Mesenchymal stem cell (in vitro differentiated cells and primary cell): Measurements from ENCODE around the gene PALM.
A peak's percentile ranks its signal among the peaks of the same experiment; 100 is the strongest.

Source experiments
- DNase-seq: peaks from one replicate; pipeline ENCODE4 v3.0.0-alpha.2; 2013
- H2AFZ ChIP-seq: one replicate; pipeline ENCODE4 v1.6.1; 2013; ENCODE audit warnings: low read depth, mild to moderate bottlenecking, control low read depth, inconsistent platforms, low read length, moderate library complexity
- H2AK5ac ChIP-seq: 2 replicates; pipeline ENCODE4 v1.6.1; 2013; ENCODE audit warnings: low read length, moderate library complexity, mild to moderate bottlenecking, inconsistent platforms; ENCODE audit not compliant: severe bottlenecking
- H2BK120ac ChIP-seq: one replicate; pipeline ENCODE4 v1.6.1; 2013; ENCODE audit warnings: low read depth, mild to moderate bottlenecking, inconsistent platforms, low read length, moderate library complexity
- H2BK12ac ChIP-seq, 2 experiments: one replicate each; pipeline ENCODE4 v1.6.1; 2013; ENCODE audit warnings: inconsistent platforms in 2 of 2, low read length in 2 of 2, mild to moderate bottlenecking in 2 of 2, moderate library complexity in 2 of 2, control low read depth in 1 of 2
- H2BK15ac ChIP-seq: one replicate; pipeline ENCODE4 v1.6.1; 2013; ENCODE audit warnings: mild to moderate bottlenecking, low read depth, inconsistent platforms; ENCODE audit not compliant: poor library complexity, severe bottlenecking
- H2BK5ac ChIP-seq: 2 replicates; pipeline ENCODE4 v1.6.1; 2013; ENCODE audit warnings: low read depth, mild to moderate bottlenecking, low read length, control low read depth, inconsistent platforms; ENCODE audit not compliant: poor library complexity, severe bottlenecking
- H3K14ac ChIP-seq, 2 experiments: one replicate each; pipeline ENCODE4 v1.6.1; 2013; ENCODE audit warnings: inconsistent platforms in 2 of 2, low read length in 2 of 2, control low read depth in 1 of 2, mild to moderate bottlenecking in 1 of 2, moderate library complexity in 1 of 2
- H3K18ac ChIP-seq, 2 experiments: one replicate each; pipeline ENCODE4 v1.6.1; 2013; ENCODE audit warnings: inconsistent platforms in 2 of 2, low read length in 2 of 2, control low read depth in 1 of 2, low read depth in 1 of 2, mild to moderate bottlenecking in 1 of 2
- H3K23ac ChIP-seq, 2 experiments: one replicate each; pipeline ENCODE4 v1.6.1; 2013; ENCODE audit warnings: inconsistent platforms in 2 of 2, low read length in 2 of 2, mild to moderate bottlenecking in 2 of 2, moderate library complexity in 2 of 2, control low read depth in 1 of 2
- H3K27ac ChIP-seq: 2 replicates; pipeline ENCODE4 v1.5.1; 2013; ENCODE audit warnings: mild to moderate bottlenecking, moderate library complexity, low read length, control low read depth, inconsistent platforms; ENCODE audit not compliant: poor library complexity, severe bottlenecking
- H3K27me3 ChIP-seq, 2 experiments: 2 replicates each; pipeline versions ENCODE4 v1.6.1 to v1.7.0; 2013; ENCODE audit warnings: low read length in 2 of 2, mild to moderate bottlenecking in 2 of 2, moderate library complexity in 2 of 2, control low read depth in 1 of 2, inconsistent platforms in 1 of 2; ENCODE audit not compliant: control insufficient read depth in 1 of 2, insufficient read depth in 1 of 2
- H3K36me3 ChIP-seq, 2 experiments: 2 replicates each; pipeline versions ENCODE4 v1.6.1 to v1.7.0; 2013; ENCODE audit warnings: low read length in 2 of 2, control low read depth in 1 of 2, inconsistent platforms in 1 of 2, low read depth in 1 of 2, mild to moderate bottlenecking in 1 of 2; ENCODE audit not compliant: insufficient read depth in 2 of 2, control insufficient read depth in 1 of 2
- H3K4ac ChIP-seq, 2 experiments: one replicate each; pipeline ENCODE4 v1.6.1; 2013; ENCODE audit warnings: inconsistent platforms in 2 of 2, low read length in 2 of 2, mild to moderate bottlenecking in 2 of 2, moderate library complexity in 2 of 2, control low read depth in 1 of 2, low read depth in 1 of 2
- H3K4me1 ChIP-seq: 2 replicates; pipeline ENCODE4 v1.6.1; 2013; ENCODE audit warnings: low read depth, low read length, control low read depth; ENCODE audit not compliant: control insufficient read depth, insufficient read depth
- H3K4me2 ChIP-seq: 2 replicates; pipeline ENCODE4 v1.6.1; 2013; ENCODE audit warnings: low read length, mild to moderate bottlenecking, inconsistent platforms; ENCODE audit not compliant: poor library complexity, severe bottlenecking
- H3K4me3 ChIP-seq, 2 experiments: 2 replicates each; pipeline versions ENCODE4 v1.5.1 to v1.7.0; 2013; ENCODE audit warnings: low read length in 2 of 2, mild to moderate bottlenecking in 2 of 2, control low read depth in 1 of 2, low read depth in 1 of 2; ENCODE audit not compliant: insufficient read depth in 1 of 2
- H3K79me1 ChIP-seq: replicated peaks from 2 replicates; pipeline ENCODE4 v1.6.1; 2013; ENCODE audit warnings: mild to moderate bottlenecking, control low read depth, low read length, inconsistent platforms; ENCODE audit not compliant: poor library complexity, severe bottlenecking
- H3K9ac ChIP-seq: 2 replicates; pipeline ENCODE4 v1.7.0; 2013; ENCODE audit warnings: mild to moderate bottlenecking, low read length, moderate library complexity
- H3K9me3 ChIP-seq: 2 replicates; pipeline ENCODE4 v1.7.0; 2013; ENCODE audit warnings: mild to moderate bottlenecking, low read length; ENCODE audit not compliant: control insufficient read depth
- H4K8ac ChIP-seq: one replicate; pipeline ENCODE4 v1.6.1; 2013; ENCODE audit warnings: inconsistent platforms, mild to moderate bottlenecking, low read length, moderate library complexity
- H4K91ac ChIP-seq: one replicate; pipeline ENCODE4 v1.6.1; 2013; ENCODE audit warnings: mild to moderate bottlenecking, low read length, inconsistent platforms
- WGBS: methylation state at CpG from one replicate; pipeline ENCODE4 v1.1.7; 2013; ENCODE audit warnings: mixed read lengths; 5-methylcytosine and 5-hydroxymethylcytosine counted together

The PALM gene

DNA sequence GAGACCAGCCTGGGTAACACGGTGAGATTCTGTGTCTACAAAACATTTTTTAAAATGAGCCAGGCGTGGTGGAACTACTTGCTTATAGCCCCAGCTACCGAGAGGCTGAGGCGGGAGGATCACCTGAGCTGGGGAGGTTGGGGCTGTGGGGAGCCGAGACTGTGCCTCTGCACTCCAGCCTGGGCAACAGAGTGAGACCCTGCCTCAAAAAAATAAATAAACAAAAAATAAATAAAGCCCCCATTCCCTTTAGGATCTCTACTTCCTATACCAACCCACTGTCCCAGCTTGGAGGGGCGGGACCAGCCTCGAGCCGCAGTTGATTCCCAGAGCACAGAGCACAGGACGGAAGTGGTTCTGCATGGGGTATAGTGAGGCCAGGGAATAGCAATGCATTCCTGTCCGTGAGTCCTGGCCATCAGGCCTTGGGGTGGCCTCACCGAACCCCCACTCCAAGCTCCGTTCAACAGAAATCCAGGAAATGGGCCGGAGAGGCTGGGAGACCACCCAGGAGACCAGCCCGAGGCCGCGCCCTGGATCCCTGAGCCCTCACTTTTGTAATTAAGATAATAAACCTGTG, 83.7 kb downstream of the PALM start:
- Histone ChIP-seq H4K91ac (no peak overlapping the region), H2BK120ac (peak overlapping the region; percentile 56), H3K4ac (peak overlapping the region in 1 of 2 experiments; percentile 26), H3K9ac (no peak overlapping the region), H3K36me3 (no peaks in the 10 kb centered on the region), H3K9me3 (no peaks in the 10 kb centered on the region), H2AFZ (no peak overlapping the region), H3K18ac (peak overlapping the region in 1 of 2 experiments; percentile 16), H3K14ac (no peak overlapping the region), H3K4me1 (peaks cover 29% of the 10 kb centered on the region), H3K27ac (no peak overlapping the region), H3K4me3 (no peak overlapping the region), H2BK15ac (no peak overlapping the region), H3K79me1 (peaks cover 2% of the 10 kb centered on the region), H2BK12ac (peak overlapping the region; percentile 10 to 40), H4K8ac (no peak overlapping the region), H3K27me3 (no peaks in the 10 kb centered on the region), H3K23ac (no peak overlapping the region), H2AK5ac (no peak overlapping the region), H3K4me2 (no peak overlapping the region), H2BK5ac (no peak overlapping the region)
- no peak for DNase-seq
- WGBS, result 78% methylated on average over 16 of the region's 16 CpGs

GRCh38 chr19:793806-794205, 85.1 kb downstream of the PALM start:
- peaks cover 22% of the 10 kb centered on the region for H3K4me1 ChIP-seq
- H3K4ac ChIP-seq, result no peak overlapping the region
- no peak overlapping the region for H4K8ac ChIP-seq
- H3K36me3 ChIP-seq, result peaks cover 0 to 3% of the 10 kb centered on the region in 2 experiments
- H2AK5ac ChIP-seq, result no peak overlapping the region
- H3K4me3 ChIP-seq, result no peak overlapping the region
- no peak overlapping the region for H2AFZ ChIP-seq
- no peaks in the 10 kb centered on the region for H3K9me3 ChIP-seq
- H2BK5ac ChIP-seq, result no peak overlapping the region
- H2BK15ac ChIP-seq, result no peak overlapping the region
- H2BK120ac ChIP-seq, result no peak overlapping the region
- no peak overlapping the region for H3K18ac ChIP-seq
- H2BK12ac ChIP-seq, result peak overlapping the region in 1 of 2 experiments; percentile 25
- H3K4me2 ChIP-seq, result no peak overlapping the region
- H3K27me3 ChIP-seq, result no peaks in the 10 kb centered on the region
- 93% methylated on average over 10 of the region's 12 CpGs for WGBS
- no peak overlapping the region for H3K27ac ChIP-seq
- no peak overlapping the region for H3K9ac ChIP-seq
- H3K14ac ChIP-seq, result no peak overlapping the region
- no peak overlapping the region for H3K23ac ChIP-seq
- DNase-seq, result no peak
- H4K91ac ChIP-seq, result no peak overlapping the region
- no peaks in the 10 kb centered on the region for H3K79me1 ChIP-seq

DNA sequence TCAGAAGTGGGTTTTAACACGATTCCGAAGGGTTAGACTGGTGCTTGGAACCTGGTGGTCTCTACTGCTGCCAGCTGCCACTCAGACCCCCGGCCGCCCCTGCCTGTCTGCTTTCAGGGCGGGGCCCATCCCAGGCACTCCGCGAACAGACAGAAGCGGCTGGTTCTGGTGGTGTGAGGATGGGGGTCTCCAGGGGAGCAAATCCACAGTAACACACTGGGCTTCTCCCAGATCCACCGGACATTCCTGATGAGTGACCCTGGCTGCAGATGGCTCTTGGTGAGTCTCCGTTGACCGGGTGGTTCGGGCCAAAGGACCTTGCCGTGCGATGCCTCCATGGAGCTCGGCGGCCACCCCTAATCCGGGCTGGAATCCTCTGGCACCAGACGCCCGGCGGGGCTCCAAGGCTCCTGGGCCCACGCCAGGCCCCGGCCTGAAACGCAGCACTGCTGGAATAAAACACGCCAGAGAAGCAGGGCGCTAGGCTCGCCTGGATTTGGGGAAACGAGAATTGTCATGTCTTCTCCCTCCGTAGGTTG, 86.4 kb downstream of the PALM start:
- H3K4ac ChIP-seq, result no peak overlapping the region
- H2BK5ac ChIP-seq, result no peak overlapping the region
- H3K23ac ChIP-seq, result no peak overlapping the region
- H3K9ac ChIP-seq, result peak overlapping the region; percentile 72
- H3K4me2 ChIP-seq, result no peak overlapping the region
- no peak overlapping the region for H3K18ac ChIP-seq
- no peak overlapping the region for H2AK5ac ChIP-seq
- H3K27me3 ChIP-seq, result no peaks in the 10 kb centered on the region
- no peaks in the 10 kb centered on the region for H3K9me3 ChIP-seq
- H2BK120ac ChIP-seq, result no peak overlapping the region
- peaks cover 1 to 13% of the 10 kb centered on the region in 2 experiments for H3K36me3 ChIP-seq
- H2BK15ac ChIP-seq, result no peak overlapping the region
- peak overlapping the region in 1 of 2 experiments; percentile 80 for H3K4me3 ChIP-seq
- 95% methylated on average over 28 of the region's 28 CpGs for WGBS
- H4K8ac ChIP-seq, result no peak overlapping the region
- no peak overlapping the region for H2AFZ ChIP-seq
- no peak overlapping the region for H2BK12ac ChIP-seq
- H3K14ac ChIP-seq, result no peak overlapping the region
- no peak overlapping the region for H3K27ac ChIP-seq
- peak overlapping the region; percentile 62 for H4K91ac ChIP-seq
- DNase-seq, result no peak
- no peaks in the 10 kb centered on the region for H3K79me1 ChIP-seq
- peaks cover 13% of the 10 kb centered on the region for H3K4me1 ChIP-seq

- Histone ChIP-seq H4K8ac (peak overlapping the region; percentile 97), H3K4me2 (peak overlapping the region; percentile 84), H3K4ac (peak overlapping the region; percentile 83 to 96), H3K4me1 (peaks cover 20% of the 10 kb centered on the region), H3K14ac (no peak overlapping the region), H2BK15ac (no peak overlapping the region), H3K23ac (no peak overlapping the region), H3K79me1 (no peaks in the 10 kb centered on the region), H2BK12ac (no peak overlapping the region), H2BK120ac (no peak overlapping the region), H3K27me3 (no peaks in the 10 kb centered on the region), H3K4me3 (peak overlapping the region in 1 of 2 experiments; percentile 80), H3K18ac (peak overlapping the region in 1 of 2 experiments; percentile 87), H3K27ac (no peak overlapping the region), H4K91ac (no peak overlapping the region), H3K36me3 (peaks cover 9 to 21% of the 10 kb centered on the region in 2 experiments), H2AFZ (peak overlapping the region; percentile 30), H3K9me3 (no peaks in the 10 kb centered on the region), H2BK5ac (no peak overlapping the region), H3K9ac (peak overlapping the region; percentile 91), H2AK5ac (peak overlapping the region; percentile 11)
- DNase-seq, result no peak
- WGBS, result 92% methylated on average over 39 of the region's 39 CpGs
These were observed 87.2 kb downstream of the PALM start for GRCh38 chr19:795691-796581.
